GM12878 (cell line): ENCODE results near the gene WNT9B. TPM values are rescaled to one million over a fixed set of nuclear protein-coding genes. Genes with fewer than 3 reads are reported as not detected.
A peak's percentile ranks its signal among the peaks of the same experiment; 100 is the strongest.

Experiments used
- ATAC-seq: fragments of 200-7000 bp; cut with Tn5 transposase; 3 replicates; pipeline ENCODE4 v1.9.1; 2020; ENCODE audit warnings: mild to moderate bottlenecking, moderate library complexity
- BruUV-seq: library from RNA; stranded (reverse); fragments of 400-500 nt; replicated peaks from 2 replicates; lab custom pipeline; 2021; lab: Mats Ljungman, UMichigan
- CTCF ChIA-PET: fragments of 300-600 bp; sonication (Branson Sonifier 250); formaldehyde crosslinking; extraction: SDS; loops from one replicate; lab custom pipeline; 2021; ENCODE audit warnings: inconsistent platforms; lab: Yijun Ruan, JAX
- POLR2A ChIA-PET: fragments of 350-600 bp; formaldehyde crosslinking; extraction: SDS; loops from one replicate; lab custom pipeline; 2021; ENCODE audit warnings: inconsistent platforms; lab: Charles Lee
- RAD21 ChIA-PET: fragments of 300-600 bp; sonication (Branson Sonifier 250); formaldehyde crosslinking; loops from one replicate; lab custom pipeline; 2023; ENCODE audit warnings: antibody characterized with exemption; ENCODE audit not compliant: unreplicated experiment; lab: Charles Lee
- SMC1A ChIA-PET: fragments of 300-600 bp; sonication (Branson Sonifier 250); formaldehyde crosslinking; loops from one replicate; lab custom pipeline; 2023; ENCODE audit not compliant: unreplicated experiment, uncharacterized antibody; lab: Charles Lee
- DNase-seq: peaks from one replicate; pipeline ENCODE4 v3.0.0-alpha.2; 2011; ENCODE audit warnings: low read depth, low spot score
- FAIRE-seq: peaks from 3 replicates; lab custom pipeline; 2011; peaks lifted over from hg19 to GRCh38; lab: Jason Lieb, UNC
- H2AFZ ChIP-seq: 2 replicates; pipeline ENCODE4 v1.6.0; 2011; ENCODE audit warnings: low read depth, low read length, control low read depth; ENCODE audit not compliant: control insufficient read depth
- H3K27ac ChIP-seq: 2 replicates; pipeline ENCODE4 v1.5.1; 2011; ENCODE audit warnings: control low read depth; ENCODE audit not compliant: control insufficient read depth, insufficient read depth
- H3K27me3 ChIP-seq, 2 experiments: replicated peaks in 1 of 2; 2 replicates each; pipeline versions ENCODE4 v1.6.0 to v1.6.1; 2011; ENCODE audit warnings: low read length in 1 of 2; ENCODE audit not compliant: control insufficient read depth in 2 of 2, insufficient read depth in 2 of 2
- H3K36me3 ChIP-seq, 2 experiments: 2 replicates each; pipeline ENCODE4 v1.5.1; 2011; ENCODE audit warnings: low read length in 1 of 2; ENCODE audit not compliant: control insufficient read depth in 2 of 2, insufficient read depth in 2 of 2
- H3K4me1 ChIP-seq: 2 replicates; pipeline ENCODE4 v1.6.1; 2011; ENCODE audit warnings: mild to moderate bottlenecking, low read length, moderate library complexity, mixed read lengths; ENCODE audit not compliant: control insufficient read depth, insufficient read depth
- H3K4me2 ChIP-seq: 2 replicates; pipeline ENCODE4 v1.6.0; 2011; ENCODE audit warnings: control low read depth; ENCODE audit not compliant: control insufficient read depth, insufficient read depth
- H3K4me3 ChIP-seq: fragments of 200-600 bp; sonication (generic); 2 replicates; pipeline ENCODE4 v1.5.1; 2016
- H3K79me2 ChIP-seq: 2 replicates; pipeline ENCODE4 v1.6.0; 2011; ENCODE audit warnings: low read length; ENCODE audit not compliant: control insufficient read depth, insufficient read depth
- H3K9ac ChIP-seq: 2 replicates; pipeline ENCODE4 v1.8.0; 2011; ENCODE audit warnings: low read length, control low read depth, mixed read lengths; ENCODE audit not compliant: control insufficient read depth, insufficient read depth
- H3K9me3 ChIP-seq: replicated peaks from 3 replicates; pipeline ENCODE4 v1.5.1; 2011; ENCODE audit warnings: mild to moderate bottlenecking, low read length; ENCODE audit not compliant: control insufficient read depth, insufficient read depth
- H4K20me1 ChIP-seq: 2 replicates; pipeline ENCODE4 v1.6.0; 2011; ENCODE audit not compliant: control insufficient read depth, insufficient read depth
- ASH2L ChIP-seq: fragments of 300-600, 200-600 bp; sonication (generic); IDR thresholded peaks from 2 replicates; pipeline ENCODE4 v1.6.1; 2017; ENCODE audit warnings: low read depth, mild to moderate bottlenecking, borderline replicate concordance
- ATF7 ChIP-seq: fragments of 450-650 bp; IDR thresholded peaks from 2 replicates; pipeline ENCODE4 v1.6.1; 2016; ENCODE audit warnings: low read depth, mild to moderate bottlenecking
- CREM ChIP-seq: IDR thresholded peaks from 2 replicates; pipeline ENCODE4 v1.6.1; 2014; ENCODE audit warnings: antibody characterized with exemption, low read depth
- ETV6 ChIP-seq, 2 experiments: fragments of 450-650 bp in 1 of 2; IDR thresholded peaks in 1 of 2; conservative IDR thresholded peaks in 1 of 2; 2 replicates each; pipeline ENCODE4 v1.6.1; 2014; ENCODE audit warnings: antibody characterized with exemption in 1 of 2, borderline replicate concordance in 1 of 2, low read depth in 1 of 2, mild to moderate bottlenecking in 1 of 2, moderate library complexity in 1 of 2
- HDAC2 ChIP-seq: fragments of 200-600 bp; sonication (generic); IDR thresholded peaks from 2 replicates; pipeline ENCODE4 v1.6.1; 2017
- IRF3 ChIP-seq: fragments of 450-650 bp; IDR thresholded peaks from 2 replicates; pipeline ENCODE4 v1.6.1; 2014; ENCODE audit warnings: mild to moderate bottlenecking
- JUNB ChIP-seq: IDR thresholded peaks from 2 replicates; pipeline ENCODE4 v1.6.1; 2016; ENCODE audit warnings: antibody characterized with exemption, mild to moderate bottlenecking
- MEF2B ChIP-seq: fragments of 450-650 bp; IDR thresholded peaks from 2 replicates; pipeline ENCODE4 v1.6.1; 2018; ENCODE audit warnings: mild to moderate bottlenecking, moderate library complexity; ENCODE audit not compliant: partially characterized antibody, poor library complexity, severe bottlenecking
- MTA3 ChIP-seq: IDR thresholded peaks from 2 replicates; pipeline ENCODE4 v1.6.1; 2012; ENCODE audit warnings: low read length, inconsistent platforms, borderline replicate concordance
- NFYB ChIP-seq: IDR thresholded peaks from 2 replicates; pipeline ENCODE4 v1.6.1; 2011; ENCODE audit warnings: low read depth, mild to moderate bottlenecking, low read length, improper control_type of control experiment, moderate library complexity; ENCODE audit not compliant: insufficient read depth
- NR2C1 ChIP-seq: fragments of 450-650 bp; IDR thresholded peaks from 2 replicates; pipeline ENCODE4 v1.6.1; 2017; ENCODE audit warnings: antibody characterized with exemption, mild to moderate bottlenecking, moderate library complexity
- PAX5 ChIP-seq: IDR thresholded peaks from 2 replicates; pipeline ENCODE4 v1.6.1; 2011; ENCODE audit warnings: low read depth, low read length, borderline replicate concordance
- PBX3 ChIP-seq: IDR thresholded peaks from 2 replicates; pipeline ENCODE4 v1.6.1; 2011; ENCODE audit warnings: mild to moderate bottlenecking, low read depth, low read length, moderate library complexity; ENCODE audit not compliant: insufficient replicate concordance
- PKNOX1 ChIP-seq: fragments of 450-650 bp; IDR thresholded peaks from 2 replicates; pipeline ENCODE4 v1.6.1; 2016; ENCODE audit warnings: mild to moderate bottlenecking
- PML ChIP-seq: IDR thresholded peaks from 2 replicates; pipeline ENCODE4 v1.6.1; 2012; ENCODE audit warnings: low read length, inconsistent platforms
- RAD51 ChIP-seq: fragments of 450-650 bp; IDR thresholded peaks from 2 replicates; pipeline ENCODE4 v1.6.1; 2016; ENCODE audit warnings: moderate library complexity, mild to moderate bottlenecking, inconsistent platforms
- RBBP5 ChIP-seq: fragments of 200-600 bp; sonication (generic); conservative IDR thresholded peaks from 2 replicates; pipeline ENCODE4 v1.6.1; 2016
- SMC3 ChIP-seq: IDR thresholded peaks from 2 replicates; pipeline ENCODE4 v1.6.1; 2011; ENCODE audit warnings: low read length, improper control_type of control experiment, borderline replicate concordance
- SREBF1 ChIP-seq: IDR thresholded peaks from 2 replicates; pipeline ENCODE4 v1.6.1; 2012; ENCODE audit warnings: mild to moderate bottlenecking, low read length
- SUZ12 ChIP-seq: fragments of 200-600 bp; sonication (generic); IDR thresholded peaks from one replicate; pipeline ENCODE4 v1.6.1; 2018; ENCODE audit warnings: antibody characterized with exemption, mild to moderate bottlenecking; ENCODE audit not compliant: unreplicated experiment
- ZBED1 ChIP-seq: IDR thresholded peaks from 2 replicates; pipeline ENCODE4 v1.6.1; 2016; ENCODE audit warnings: borderline replicate concordance
- WGBS: methylation state at CpG from one replicate; pipeline ENCODE4 v1.1.6; 2016; ENCODE audit warnings: low lambda C conversion rate; ENCODE audit not compliant: insufficient replicate concordance, insufficient coverage; ENCODE audit errors: missing lambda C conversion rate; 5-methylcytosine and 5-hydroxymethylcytosine counted together
- in situ Hi-C: fragments of 300-500 bp; cut with MboI; formaldehyde crosslinking; loops from 9 replicates; pipeline ENCODE4 v1.14.3; 2018; ENCODE audit warnings: mixed read lengths
- intact Hi-C: fragments of 100-400 bp; cut with micrococcal nuclease; formaldehyde crosslinking; loops from one replicate; pipeline ENCODE4 v1.14.2; 2022; ENCODE audit not compliant: unreplicated experiment
- polyA plus RNA-seq, 11 experiments: library from polyadenylated mRNA; depleted of rRNA in 4 of 11; unstranded in 6 of 11; stranded (reverse) in 5 of 11; fragments of >200 nt; fragmentation: Nextera tagmentation in 4 of 11; fragmentation: Illumina TruSeq in 1 of 11; extraction: Ambion mirVana in 4 of 11; extraction: Trizol in 1 of 11; gene quantifications; 1 replicate in 1 of 11; 2 replicates in 10 of 11; pipeline versions ENCODE4 v1.2.1 to v1.2.3, GENCODE V29; 2011 to 2016; ENCODE audit warnings: inconsistent platforms in 2 of 11, missing spikeins in 2 of 11, low read depth in 1 of 11
- total RNA-seq, 4 experiments: library from RNA; depleted of rRNA in 3 of 4; stranded (reverse); fragments of >200 nt in 3 of 4; fragmentation: Illumina TruSeq in 1 of 4; extraction: Trizol in 1 of 4; gene quantifications; 2 replicates each; pipeline versions ENCODE4 v1.2.1 to v1.2.3, GENCODE V29; 2013 to 2021

WNT9B gene
- total and polyA plus RNA-seq, 10 of the 15 experiments (the other 5 are each of a cell fraction or from before 2014, with no cell fraction given): not detected

- no TSS peak for BruUV-seq
- intact Hi-C loops (no loop called here), in situ Hi-C loops (no loop called here)
- ChIA-PET CTCF (no interaction called here), RAD21 (no interaction called here), SMC1A (no interaction called here), POLR2A (no interaction called here)
- Histone ChIP-seq H2AFZ (no peak within 1 kb of the TSS; the same call in 1 of the 2 replicates), H4K20me1 (no peaks in the 10 kb centered on the region), H3K4me3 (no peak within 1 kb of the TSS; the same call in 1 of the 2 replicates), H3K27ac (no peak within 1 kb of the TSS), H3K9me3 (no peaks in the 10 kb centered on the region), H3K27me3 (peaks cover 22 to 32% of the 10 kb centered on the region in 2 experiments), H3K4me1 (no peaks in the 10 kb centered on the region), H3K9ac (no peak within 1 kb of the TSS), H3K36me3 (no peaks in the 10 kb centered on the region), H3K79me2 (no peaks in the 10 kb centered on the region), H3K4me2 (peak within 1 kb of the TSS; percentile 21)
- WGBS: 1% methylated on average over 39 of the region's 47 CpGs
- no peak for DNase-seq
- no peak for FAIRE-seq
- ATAC-seq: no peak
- TF ChIP-seq RBBP5 (no peak), JUNB (no peak), SMC3 (no peak), MTA3 (no peak), ETV6 (conservative IDR thresholded peaks at IDR 0.05 in 1 of 2, IDR thresholded peaks at IDR 0.05 in 1 of 2; ENCODE audit: borderline replicate concordance in 1 of 2, low read depth in 1 of 2) (no peak), MEF2B (no peak), HDAC2 (no peak), PBX3 (peak; percentile 31), SREBF1 (no peak), SUZ12 (peak; percentile 34), RAD51 (no peak), IRF3 (no peak), ZBED1 (no peak), ATF7 (no peak), PAX5 (no peak), NFYB (peak; percentile 54; the same call in 1 of the 2 replicates), ASH2L (no peak), NR2C1 (no peak), PML (no peak), CREM (no peak), PKNOX1 (peak; percentile 62)
Measured at GRCh38 chr17:46818316-46818928, 33.0 kb upstream of the WNT9B start, which contains the start of gene WNT3. WNT3 (minus strand) TSS chr17:46818692; CDS start chr17:46818597, 95 bp downstream.
